GM23338 (cell line): ENCODE results near the gene KLF1. TPM values are rescaled to one million over a fixed set of nuclear protein-coding genes. Genes with fewer than 3 reads are reported as not detected.

Experiments used
- CTCF ChIP-seq, 2 experiments: fragments of 200-600 bp in 1 of 2; sonication (generic) in 1 of 2; conservative IDR thresholded peaks; 2 replicates each; pipeline versions ENCODE4 v1.5.1 to v1.6.1; 2016 to 2017; ENCODE audit warnings: antibody characterized with exemption in 2 of 2, low read depth in 2 of 2, mild to moderate bottlenecking in 2 of 2, moderate library complexity in 1 of 2
- ETS1 ChIP-seq: IDR thresholded peaks from 2 replicates; pipeline ENCODE4 v1.6.1; 2016; ENCODE audit warnings: antibody characterized with exemption
- EZH2 ChIP-seq: fragments of 200-600 bp; sonication (generic); IDR thresholded peaks from one replicate; pipeline ENCODE4 v1.8.0; 2017; ENCODE audit warnings: antibody characterized with exemption, mild to moderate bottlenecking, low read depth; ENCODE audit not compliant: unreplicated experiment
- EZH2phosphoT487 ChIP-seq: fragments of 200-600 bp; sonication (generic); IDR thresholded peaks from one replicate; pipeline ENCODE4 v1.8.1; 2018; ENCODE audit warnings: antibody characterized with exemption; ENCODE audit not compliant: unreplicated experiment
- JUNB ChIP-seq: IDR thresholded peaks from one replicate; pipeline ENCODE4 v1.6.1; 2016; ENCODE audit warnings: antibody characterized with exemption; ENCODE audit not compliant: unreplicated experiment
- ZNF114 ChIP-seq: fragments of 250-450 bp; sonication (Bioruptor Pico); IDR thresholded peaks from 2 replicates; pipeline ENCODE4 v1.5.0; 2020; ENCODE audit warnings: mild to moderate bottlenecking, moderate library complexity
- ZNF462 ChIP-seq: fragments of 250-450 bp; sonication (Bioruptor Pico); IDR thresholded peaks from 2 replicates; pipeline ENCODE4 v1.5.0; 2020; ENCODE audit warnings: mild to moderate bottlenecking, moderate library complexity
- polyA plus RNA-seq: library from polyadenylated mRNA; unstranded; fragments of >200 nt; fragmentation: Nextera tagmentation; extraction: Ambion mirVana; gene quantifications from 2 replicates; pipeline ENCODE4 v1.2.1, GENCODE V29; 2016
- total RNA-seq: library from RNA; depleted of rRNA; stranded (reverse); fragments of >200 nt; shearing (Covaris generic); gene quantifications from 2 replicates; pipeline ENCODE4 v1.2.3, GENCODE V29; 2014

The KLF1 gene
- total and polyA plus RNA-seq, 2 experiments from 2014 or later: 0.74 to 1.1 TPM

- TF ChIP-seq ZNF462 (CRISPR knock-in tag): no peak
- TF ChIP-seq ZNF114 (CRISPR knock-in tag): no peak
- no peak for TF ChIP-seq CTCF (conservative IDR thresholded peaks at IDR 0.05; ENCODE audit: low read depth in 2 of 2)
- no peak for TF ChIP-seq JUNB
- TF ChIP-seq EZH2: no peak
- no peak for TF ChIP-seq ETS1
- no peak for TF ChIP-seq EZH2phosphoT487
Measured at GRCh38 chr19:12880551-12881171, 6.3 kb downstream of the KLF1 start (continued).
